GM23248 (cell line): ENCODE results near the gene UVRAG. TPM values are rescaled to one million over a fixed set of nuclear protein-coding genes. Genes with fewer than 3 reads are reported as not detected.
A peak's percentile ranks its signal among the peaks of the same experiment; 100 is the strongest.

Experiments used
- DNase-seq: peaks from one replicate; pipeline ENCODE4 v3.0.0-alpha.2; 2015
- H2AFZ ChIP-seq: fragments of 200-600 bp; sonication (generic); 2 replicates; pipeline ENCODE4 v1.6.1; 2016; ENCODE audit warnings: antibody characterized with exemption
- H3F3A ChIP-seq: fragments of 200-600 bp; sonication (generic); 2 replicates; pipeline ENCODE4 v1.6.1; 2016; ENCODE audit warnings: mild to moderate bottlenecking, antibody characterized with exemption, mixed run types; ENCODE audit not compliant: insufficient read depth
- H3K27ac ChIP-seq: fragments of 200-600 bp; sonication (generic); 2 replicates; pipeline ENCODE4 v1.5.1; 2016; ENCODE audit warnings: mild to moderate bottlenecking
- H3K27me3 ChIP-seq: fragments of 200-600 bp; sonication (generic); replicated peaks from 2 replicates; pipeline ENCODE4 v1.6.1; 2016; ENCODE audit warnings: mild to moderate bottlenecking; ENCODE audit not compliant: insufficient read depth
- H3K36me3 ChIP-seq: fragments of 200-600 bp; sonication (generic); 2 replicates; pipeline ENCODE4 v1.6.1; 2016; ENCODE audit warnings: low read depth, mild to moderate bottlenecking
- H3K4me1 ChIP-seq: fragments of 200-600 bp; sonication (generic); 2 replicates; pipeline ENCODE4 v1.6.1; 2016; ENCODE audit warnings: mild to moderate bottlenecking; ENCODE audit not compliant: insufficient read depth
- H3K4me2 ChIP-seq: fragments of 200-600 bp; sonication (generic); one replicate; pipeline ENCODE4 v1.6.1; 2016; ENCODE audit warnings: mild to moderate bottlenecking; ENCODE audit not compliant: unreplicated experiment
- H3K4me3 ChIP-seq: fragments of 200-600 bp; sonication (generic); 2 replicates; pipeline ENCODE4 v1.5.1; 2016; ENCODE audit warnings: mild to moderate bottlenecking
- H3K79me2 ChIP-seq: fragments of 200-600 bp; sonication (generic); 2 replicates; pipeline ENCODE4 v1.6.1; 2016; ENCODE audit warnings: mild to moderate bottlenecking; ENCODE audit not compliant: insufficient read depth
- H3K9ac ChIP-seq: fragments of 200-600 bp; sonication (generic); 2 replicates; pipeline ENCODE4 v1.6.1; 2016; ENCODE audit warnings: mild to moderate bottlenecking
- H3K9me2 ChIP-seq: fragments of 200-600 bp; sonication (generic); 2 replicates; pipeline ENCODE4 v1.6.1; 2016; ENCODE audit warnings: mixed run types, mild to moderate bottlenecking, moderate library complexity; ENCODE audit not compliant: insufficient read depth
- H3K9me3 ChIP-seq: fragments of 200-600 bp; sonication (generic); one replicate; pipeline ENCODE4 v1.6.1; 2017; ENCODE audit warnings: low read depth
- H4K20me1 ChIP-seq: fragments of 200-600 bp; sonication (generic); 2 replicates; pipeline ENCODE4 v1.6.0; 2016; ENCODE audit not compliant: insufficient read depth
- EZH2 ChIP-seq: fragments of 200-600 bp; sonication (generic); IDR thresholded peaks from 2 replicates; pipeline ENCODE4 v1.6.1; 2018; ENCODE audit warnings: antibody characterized with exemption, mild to moderate bottlenecking; ENCODE audit not compliant: insufficient read depth, poor library complexity, severe bottlenecking
- EZH2phosphoT487 ChIP-seq: fragments of 200-600 bp; sonication (generic); IDR thresholded peaks from 2 replicates; pipeline ENCODE4 v1.6.1; 2018; ENCODE audit warnings: antibody characterized with exemption, moderate library complexity, mild to moderate bottlenecking, low read depth; ENCODE audit not compliant: insufficient read depth
- WGBS, 2 experiments: methylation state at CpG; one replicate each; pipeline ENCODE4 v1.1.6; 2015 to 2017; ENCODE audit warnings: low lambda C conversion rate in 2 of 2, low coverage in 1 of 2; ENCODE audit errors: missing lambda C conversion rate in 2 of 2; 5-methylcytosine and 5-hydroxymethylcytosine counted together
- in situ Hi-C: fragments of 300-500 bp; cut with MboI; formaldehyde crosslinking; loops from 2 replicates; pipeline ENCODE4 v1.15.0; 2020
- polyA plus RNA-seq: library from polyadenylated mRNA; unstranded; fragments of >200 nt; fragmentation: Nextera tagmentation; extraction: Ambion mirVana; gene quantifications from 2 replicates; pipeline ENCODE4 v1.2.1, GENCODE V29; 2016
- total RNA-seq: library from RNA; depleted of rRNA; stranded (reverse); fragments of >200 nt; shearing (Covaris generic); gene quantifications from 2 replicates; pipeline ENCODE4 v1.2.3, GENCODE V29; 2014

UVRAG gene
- total and polyA plus RNA-seq, 2 experiments from 2014 or later: 9.9 to 11.0 TPM

DNA sequence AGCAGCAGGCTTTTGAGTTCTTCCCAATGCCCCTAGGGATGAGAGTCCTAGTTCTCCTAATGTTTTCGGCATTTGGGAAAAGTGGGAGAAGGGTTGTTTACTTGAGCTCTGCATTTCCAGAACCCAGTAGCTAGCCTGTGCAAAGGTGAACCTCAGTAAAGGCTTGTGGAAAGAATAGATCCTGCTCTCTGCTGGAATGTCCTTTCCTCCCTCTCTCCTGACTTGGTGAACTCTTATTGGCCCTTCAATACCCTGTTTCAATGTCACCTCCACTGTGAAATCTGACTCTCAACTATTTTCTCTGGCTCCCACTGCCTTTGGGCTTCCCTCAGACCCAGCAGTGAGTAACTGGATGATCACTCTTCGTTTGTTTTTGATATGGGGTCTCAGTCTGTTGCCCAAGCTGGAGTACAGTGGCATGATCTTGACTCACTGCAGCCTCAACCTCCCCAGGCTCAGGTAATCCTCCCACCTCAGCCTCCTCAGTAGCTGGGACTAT lies 2.4 kb upstream of the UVRAG start:
- peaks cover 23% of the 10 kb centered on the region for H3K79me2 ChIP-seq
- H3K4me3 ChIP-seq: no peak overlapping the region
- no peak overlapping the region for H2AFZ ChIP-seq
- in situ Hi-C loops: no loop called here
- DNase-seq: no peak
- WGBS, 2 experiments: 96% methylated on average over 2 of the region's 2 CpGs
- H3K9me2 ChIP-seq: no peaks in the 10 kb centered on the region
- H3K4me1 ChIP-seq: peaks cover 20% of the 10 kb centered on the region
- H3K36me3 ChIP-seq: no peaks in the 10 kb centered on the region
- H3K27me3 ChIP-seq: no peaks in the 10 kb centered on the region
- no peak overlapping the region for H3K27ac ChIP-seq
- H3K9me3 ChIP-seq: no peaks in the 10 kb centered on the region
- H4K20me1 ChIP-seq: no peaks in the 10 kb centered on the region
- no peak overlapping the region for H3K9ac ChIP-seq
- no peak overlapping the region for H3K4me2 ChIP-seq
- TF ChIP-seq EZH2: no peak
- TF ChIP-seq EZH2phosphoT487: no peak
- H3F3A ChIP-seq: 0 out of 2 replicates have a peak, but pooled peaks cover 10% of the 10 kb centered on the region

DNA sequence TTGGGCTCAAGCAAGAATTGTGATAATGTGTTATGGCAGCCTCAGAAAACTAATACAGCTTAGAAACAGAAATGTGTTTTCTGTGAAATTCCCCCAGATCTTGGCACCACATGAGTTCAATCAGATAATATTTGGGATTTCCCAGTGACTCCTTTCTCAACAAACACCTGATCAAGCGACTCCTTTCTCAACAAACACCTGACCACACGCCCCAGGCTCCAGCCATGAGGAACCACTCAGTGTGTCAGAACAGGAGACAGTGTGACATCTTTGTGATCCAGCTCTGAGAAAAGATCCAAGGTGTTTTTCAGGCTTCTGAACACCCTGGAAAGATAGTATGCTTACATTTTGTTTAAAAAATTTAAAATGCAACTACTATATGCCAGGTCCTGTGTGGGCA lies 1.9 kb upstream of the UVRAG start:
- H3K27me3 ChIP-seq: no peaks in the 10 kb centered on the region
- no peaks in the 10 kb centered on the region for H3K9me3 ChIP-seq
- peaks cover 20% of the 10 kb centered on the region for H3K4me1 ChIP-seq
- TF ChIP-seq EZH2phosphoT487 (no peak), EZH2 (no peak)
- no peak for DNase-seq
- H3K4me3 ChIP-seq: no peak overlapping the region
- no peaks in the 10 kb centered on the region for H4K20me1 ChIP-seq
- H3F3A ChIP-seq: 0 out of 2 replicates have a peak, but pooled peaks cover 10% of the 10 kb centered on the region
- in situ Hi-C loops: no loop called here
- H3K4me2 ChIP-seq: no peak overlapping the region
- WGBS, 2 experiments: 74 to 76% methylated on average over 2 of the region's 2 CpGs
- H3K9ac ChIP-seq: no peak overlapping the region
- H3K79me2 ChIP-seq: peaks cover 28% of the 10 kb centered on the region
- no peak overlapping the region for H3K27ac ChIP-seq
- H3K36me3 ChIP-seq: no peaks in the 10 kb centered on the region
- no peak overlapping the region for H2AFZ ChIP-seq
- H3K9me2 ChIP-seq: no peaks in the 10 kb centered on the region

GRCh38 chr11:75813622-75814039 lies 1.4 kb upstream of the UVRAG start:
- WGBS, 2 experiments: 86 to 95% methylated on average over 1 of the region's 1 CpG
- H3K4me1 ChIP-seq: peaks cover 20% of the 10 kb centered on the region
- peak overlapping the region; percentile 71 for H3K4me2 ChIP-seq
- H3K9ac ChIP-seq: no peak overlapping the region
- TF ChIP-seq EZH2phosphoT487: no peak
- no peak for TF ChIP-seq EZH2
- no peaks in the 10 kb centered on the region for H3K27me3 ChIP-seq
- in situ Hi-C loops: no loop called here
- peak overlapping the region; percentile 67 for H3K27ac ChIP-seq
- H4K20me1 ChIP-seq: no peaks in the 10 kb centered on the region
- H3K9me2 ChIP-seq: no peaks in the 10 kb centered on the region
- DNase-seq: peak; percentile 52
- H3K36me3 ChIP-seq: no peaks in the 10 kb centered on the region
- no peaks in the 10 kb centered on the region for H3K9me3 ChIP-seq
- peak overlapping the region; percentile 84 for H2AFZ ChIP-seq
- 0 out of 2 replicates have a peak, but pooled peaks cover 10% of the 10 kb centered on the region for H3F3A ChIP-seq
- no peak overlapping the region; the same call in 1 of the 2 replicates for H3K4me3 ChIP-seq
- H3K79me2 ChIP-seq: peaks cover 34% of the 10 kb centered on the region

- H3K4me3 ChIP-seq: peak overlapping the region; percentile 93
- H2AFZ ChIP-seq: peak overlapping the region; percentile 84
- no peaks in the 10 kb centered on the region for H3K36me3 ChIP-seq
- TF ChIP-seq EZH2 (no peak), EZH2phosphoT487 (no peak)
- H3K79me2 ChIP-seq: peaks cover 40% of the 10 kb centered on the region
- in situ Hi-C loops: no loop called here
- 0 to 1% methylated on average over 12 of the region's 12 CpGs for WGBS, 2 experiments
- no peaks in the 10 kb centered on the region for H3K9me2 ChIP-seq
- H4K20me1 ChIP-seq: no peaks in the 10 kb centered on the region
- H3K9ac ChIP-seq: peak overlapping the region; percentile 90
- peak overlapping the region; percentile 67 for H3K27ac ChIP-seq
- no peaks in the 10 kb centered on the region for H3K9me3 ChIP-seq
- H3K4me1 ChIP-seq: peaks cover 20% of the 10 kb centered on the region
- no peak for DNase-seq
- H3K27me3 ChIP-seq: no peaks in the 10 kb centered on the region
- H3K4me2 ChIP-seq: peak overlapping the region; percentile 71
- H3F3A ChIP-seq: 0 out of 2 replicates have a peak, but pooled peaks cover 10% of the 10 kb centered on the region
These were observed 690 bp upstream of the UVRAG start for GRCh38 chr11:75814363-75814676.
